Karpas-422 (cell line): ENCODE data around the gene LSAMP. TPM values are rescaled to one million over a fixed set of nuclear protein-coding genes. Genes with fewer than 3 reads are reported as not detected.
A peak's percentile ranks its signal among the peaks of the same experiment; 100 is the strongest.

Experiments
- DNase-seq: peaks from one replicate; pipeline ENCODE4 v3.0.0-alpha.2; 2015
- H2AFZ ChIP-seq: fragments of 200-600 bp; sonication (generic); 2 replicates; pipeline ENCODE4 v1.6.1; 2014; ENCODE audit warnings: antibody characterized with exemption, low read length, mixed read lengths
- H3K27ac ChIP-seq: fragments of 200-600 bp; sonication (generic); 2 replicates; pipeline ENCODE4 v1.5.1; 2014; ENCODE audit warnings: mild to moderate bottlenecking, low read length, moderate library complexity
- H3K27me3 ChIP-seq: fragments of 200-600 bp; sonication (generic); 2 replicates; pipeline ENCODE4 v1.6.1; 2014; ENCODE audit warnings: low read length, mixed read lengths
- H3K36me3 ChIP-seq: fragments of 200-600 bp; sonication (generic); 2 replicates; pipeline ENCODE4 v1.6.1; 2014; ENCODE audit warnings: low read length, mixed read lengths; ENCODE audit not compliant: insufficient read depth
- H3K4me1 ChIP-seq: fragments of 200-600 bp; sonication (generic); 2 replicates; pipeline ENCODE4 v1.6.1; 2014; ENCODE audit warnings: mild to moderate bottlenecking, low read length, mixed read lengths
- H3K4me2 ChIP-seq: fragments of 200-600 bp; sonication (generic); 2 replicates; pipeline ENCODE4 v1.6.1; 2014; ENCODE audit warnings: low read length, low read depth, mild to moderate bottlenecking; ENCODE audit not compliant: poor library complexity, severe bottlenecking
- H3K4me3 ChIP-seq: fragments of 200-600 bp; sonication (generic); 2 replicates; pipeline ENCODE4 v1.5.1; 2014; ENCODE audit warnings: mild to moderate bottlenecking, antibody characterized with exemption, low read length, mixed read lengths
- H3K79me2 ChIP-seq: fragments of 200-600 bp; sonication (generic); 2 replicates; pipeline ENCODE4 v1.6.1; 2014; ENCODE audit warnings: mild to moderate bottlenecking, low read length, mixed read lengths
- H3K9ac ChIP-seq: fragments of 200-600 bp; sonication (generic); 2 replicates; pipeline ENCODE4 v1.6.0; 2014; ENCODE audit warnings: low read length
- H3K9me2 ChIP-seq: fragments of 200-600 bp; sonication (generic), shearing (Covaris generic); replicated peaks from 2 replicates; pipeline ENCODE4 v1.6.0; 2014; ENCODE audit warnings: mild to moderate bottlenecking, low read length, moderate library complexity; ENCODE audit not compliant: insufficient read depth
- H3K9me3 ChIP-seq: fragments of 300-700, 200-600 bp; sonication (generic); 2 replicates; pipeline ENCODE4 v1.6.1; 2014; ENCODE audit warnings: low read length, mixed read lengths
- H4K20me1 ChIP-seq: fragments of 200-600 bp; sonication (generic); 2 replicates; pipeline ENCODE4 v1.6.1; 2014; ENCODE audit warnings: mild to moderate bottlenecking, antibody characterized with exemption, low read length, low read depth; ENCODE audit not compliant: insufficient read depth
- total RNA-seq: library from RNA; depleted of rRNA; stranded (reverse); fragments of >200 nt; shearing (Covaris generic); gene quantifications from 2 replicates; pipeline ENCODE4 v1.2.3, GENCODE V29; 2014; ENCODE audit warnings: low replicate concordance

LSAMP gene
- total RNA-seq, 1 experiment from 2014 or later: not detected

DNA sequence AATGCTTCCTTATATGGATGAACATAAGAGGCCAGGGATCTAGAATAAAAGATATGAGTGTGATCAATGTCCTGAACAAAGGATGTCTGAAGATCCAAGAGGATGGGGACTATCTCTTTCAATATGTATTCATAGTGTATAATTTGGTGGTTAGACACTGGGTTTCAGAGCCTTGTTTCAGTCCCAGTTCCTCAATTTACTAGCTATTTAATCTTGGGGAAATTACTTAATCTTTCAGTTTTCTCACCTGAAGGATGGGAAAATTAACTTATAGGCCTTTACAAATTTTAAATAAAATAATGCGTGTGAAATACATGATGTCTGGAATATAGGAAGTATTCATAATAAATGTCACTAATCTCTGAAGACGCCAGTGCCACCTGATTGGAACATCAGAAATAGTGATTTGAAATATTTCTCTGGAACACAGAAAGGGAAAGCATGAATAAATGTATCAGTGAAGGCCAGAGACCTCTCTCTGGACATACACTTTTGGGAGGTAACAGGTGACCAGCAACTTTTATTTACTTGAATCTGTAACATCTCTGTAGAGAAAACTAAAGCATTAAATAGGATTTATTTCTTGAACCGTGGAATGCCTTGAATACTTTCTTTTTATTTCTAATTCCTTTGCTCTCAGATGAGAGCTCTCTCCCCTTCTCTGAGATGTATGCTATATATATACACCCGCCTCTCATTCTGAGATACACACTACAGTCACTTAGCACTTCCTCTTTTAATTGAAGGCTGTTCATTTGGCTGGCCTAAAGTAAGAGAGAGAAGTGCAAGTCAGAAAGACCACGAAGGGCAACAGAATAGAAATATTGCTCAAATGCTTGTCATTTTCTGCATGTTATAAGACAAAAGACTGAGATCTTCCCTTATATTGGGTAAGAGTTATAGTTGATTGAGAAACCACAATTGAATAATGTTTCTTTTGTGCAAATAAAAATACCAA, 407.1 kb downstream of the LSAMP start:
- Histone ChIP-seq H3K4me3 (no peak overlapping the region), H3K27ac (no peak overlapping the region), H3K4me1 (peaks cover 7% of the 10 kb centered on the region), H3K79me2 (no peaks in the 10 kb centered on the region), H4K20me1 (no peaks in the 10 kb centered on the region), H3K36me3 (no peaks in the 10 kb centered on the region), H2AFZ (no peak overlapping the region), H3K27me3 (no peaks in the 10 kb centered on the region), H3K9me3 (no peaks in the 10 kb centered on the region), H3K9ac (no peak overlapping the region), H3K4me2 (no peak overlapping the region), H3K9me2 (no peaks in the 10 kb centered on the region)
- DNase-seq: peak; percentile 65

GRCh38 chr3:116035429-116035828, 409.9 kb downstream of the LSAMP start:
- Histone ChIP-seq H3K4me2 (no peak overlapping the region), H3K9me2 (no peaks in the 10 kb centered on the region), H3K27ac (no peak overlapping the region), H3K36me3 (no peaks in the 10 kb centered on the region), H3K4me3 (no peak overlapping the region), H3K4me1 (peaks cover 7% of the 10 kb centered on the region), H3K9ac (no peak overlapping the region), H2AFZ (no peak overlapping the region), H3K9me3 (no peaks in the 10 kb centered on the region), H3K79me2 (no peaks in the 10 kb centered on the region), H3K27me3 (no peaks in the 10 kb centered on the region), H4K20me1 (no peaks in the 10 kb centered on the region)
- DNase-seq: no peak

DNA sequence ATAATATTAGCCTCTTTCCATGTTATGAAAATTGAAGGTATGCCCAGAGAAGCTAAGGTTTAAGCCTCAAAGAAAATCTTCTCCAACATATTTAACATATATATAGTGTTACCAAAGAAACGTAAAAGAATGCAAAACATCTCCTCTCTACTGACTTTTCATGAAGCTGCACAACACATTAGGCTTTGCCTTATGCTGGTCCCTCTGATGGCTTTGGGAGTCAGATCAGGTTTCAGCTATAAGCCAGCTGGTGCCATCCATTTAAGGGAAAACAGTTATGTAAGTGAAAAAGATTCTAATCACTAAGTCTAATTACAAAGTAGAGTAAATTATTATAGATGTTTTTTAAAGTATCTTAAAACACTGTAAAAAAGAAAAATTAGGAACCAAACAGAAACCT, 410.5 kb downstream of the LSAMP start:
- no peak overlapping the region for H3K4me2 ChIP-seq
- H4K20me1 ChIP-seq: no peaks in the 10 kb centered on the region
- no peak overlapping the region for H2AFZ ChIP-seq

DNA sequence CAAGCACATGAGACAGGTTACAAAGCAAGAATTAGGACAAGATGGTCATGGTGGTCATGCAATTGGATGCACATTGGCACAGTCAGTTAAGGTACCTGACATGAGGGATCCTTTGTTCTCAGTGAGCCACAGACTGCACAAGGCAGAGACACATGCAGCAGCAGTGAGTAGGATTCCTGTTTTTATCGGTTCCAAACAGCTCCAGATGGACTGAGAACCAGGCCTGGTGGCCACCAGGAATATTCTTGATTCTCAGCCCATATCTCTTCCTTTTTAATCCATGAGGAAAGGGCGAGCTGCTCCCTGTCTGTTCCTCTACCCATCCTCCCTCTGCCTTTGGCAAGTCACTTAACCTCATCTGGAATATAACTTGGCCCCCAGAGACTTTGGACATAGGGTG, 411.2 kb downstream of the LSAMP start:
- no peak overlapping the region for H2AFZ ChIP-seq
- H3K9me3 ChIP-seq: no peaks in the 10 kb centered on the region
- no peak overlapping the region for H3K9ac ChIP-seq
- H3K79me2 ChIP-seq: no peaks in the 10 kb centered on the region
- no peaks in the 10 kb centered on the region for H3K9me2 ChIP-seq
- H3K36me3 ChIP-seq: no peaks in the 10 kb centered on the region
- no peaks in the 10 kb centered on the region for H3K27me3 ChIP-seq
- no peak overlapping the region for H3K27ac ChIP-seq
- H4K20me1 ChIP-seq: no peaks in the 10 kb centered on the region
- DNase-seq: no peak
- H3K4me3 ChIP-seq: no peak overlapping the region
- H3K4me1 ChIP-seq: peaks cover 7% of the 10 kb centered on the region
- no peak overlapping the region for H3K4me2 ChIP-seq

More for the DNA sequence above, 410.5 kb downstream of the LSAMP start:
- Histone ChIP-seq H3K9me3 (no peaks in the 10 kb centered on the region), H3K27me3 (no peaks in the 10 kb centered on the region), H3K27ac (no peak overlapping the region), H3K9me2 (no peaks in the 10 kb centered on the region), H3K4me3 (no peak overlapping the region), H3K36me3 (no peaks in the 10 kb centered on the region), H3K9ac (no peak overlapping the region), H3K4me1 (peaks cover 7% of the 10 kb centered on the region), H3K79me2 (no peaks in the 10 kb centered on the region)
- no peak for DNase-seq

DNA sequence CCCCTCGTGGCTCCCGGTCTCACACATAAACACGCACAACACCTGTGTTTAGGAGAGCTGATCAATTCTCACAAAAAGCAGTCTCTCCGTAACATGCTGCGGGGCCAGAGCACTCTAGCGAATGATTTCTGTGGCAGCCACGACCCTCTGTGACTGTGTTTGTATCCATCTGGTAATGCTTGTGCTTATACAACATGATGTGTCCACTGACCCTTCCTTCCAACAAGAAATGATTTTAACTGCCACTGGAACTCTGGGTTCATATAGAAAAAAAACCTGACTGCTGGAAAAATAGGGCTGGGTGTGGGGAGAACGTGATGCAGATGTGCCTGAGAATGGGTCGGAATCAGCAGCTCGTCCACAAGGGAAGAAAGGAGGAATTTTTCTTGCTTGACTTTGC, 411.8 kb downstream of the LSAMP start:
- Histone ChIP-seq H3K4me2 (no peak overlapping the region), H3K9ac (no peak overlapping the region), H2AFZ (no peak overlapping the region), H3K27ac (no peak overlapping the region), H3K79me2 (no peaks in the 10 kb centered on the region), H3K9me3 (no peaks in the 10 kb centered on the region), H3K9me2 (no peaks in the 10 kb centered on the region), H3K27me3 (no peaks in the 10 kb centered on the region), H3K36me3 (no peaks in the 10 kb centered on the region), H3K4me3 (no peak overlapping the region), H3K4me1 (peaks cover 4% of the 10 kb centered on the region), H4K20me1 (no peaks in the 10 kb centered on the region)
- DNase-seq: no peak

DNA sequence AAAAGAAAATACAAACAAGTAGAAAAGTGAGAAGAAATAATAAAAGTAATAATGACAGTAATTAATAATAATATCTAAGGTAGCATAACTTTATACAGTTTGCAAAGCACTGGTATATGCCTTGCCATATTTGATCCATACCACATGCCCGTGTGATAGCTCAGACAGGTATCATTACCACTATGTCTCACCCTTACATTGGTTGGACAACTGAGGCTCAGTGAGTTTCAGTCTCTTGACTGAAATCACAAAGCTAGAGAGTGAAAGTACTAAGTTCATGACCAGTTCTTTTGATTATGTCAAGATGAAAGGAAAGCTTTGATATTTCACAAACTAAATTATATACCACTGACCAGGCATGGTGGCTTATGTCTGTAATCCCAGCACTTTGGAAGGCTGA, 413.1 kb downstream of the LSAMP start:
- Histone ChIP-seq H3K36me3 (no peaks in the 10 kb centered on the region), H3K79me2 (no peaks in the 10 kb centered on the region), H4K20me1 (no peaks in the 10 kb centered on the region), H3K4me3 (no peak overlapping the region), H3K27ac (no peak overlapping the region), H3K9ac (no peak overlapping the region), H3K4me2 (no peak overlapping the region), H3K9me2 (no peaks in the 10 kb centered on the region), H2AFZ (no peak overlapping the region), H3K4me1 (no peaks in the 10 kb centered on the region), H3K27me3 (no peaks in the 10 kb centered on the region), H3K9me3 (no peaks in the 10 kb centered on the region)
- no peak for DNase-seq

- no peak overlapping the region for H3K9ac ChIP-seq
- no peak overlapping the region for H3K4me3 ChIP-seq
Observed at GRCh38 chr3:116030131-116030850, 415.0 kb downstream of the LSAMP start.

GRCh38 chr3:116029266-116029665, 416.0 kb downstream of the LSAMP start:
- no peaks in the 10 kb centered on the region for H3K9me2 ChIP-seq
- H4K20me1 ChIP-seq: no peaks in the 10 kb centered on the region
- H3K4me2 ChIP-seq: no peak overlapping the region
- H3K27ac ChIP-seq: no peak overlapping the region
- no peaks in the 10 kb centered on the region for H3K27me3 ChIP-seq
- no peak overlapping the region for H3K9ac ChIP-seq
- H3K4me3 ChIP-seq: no peak overlapping the region
- no peak for DNase-seq
- H2AFZ ChIP-seq: no peak overlapping the region
- no peaks in the 10 kb centered on the region for H3K9me3 ChIP-seq
- no peaks in the 10 kb centered on the region for H3K4me1 ChIP-seq
- no peaks in the 10 kb centered on the region for H3K36me3 ChIP-seq
- no peaks in the 10 kb centered on the region for H3K79me2 ChIP-seq

More at GRCh38 chr3:116030131-116030850, 415.0 kb downstream of the LSAMP start:
- Histone ChIP-seq H4K20me1 (no peaks in the 10 kb centered on the region), H3K36me3 (no peaks in the 10 kb centered on the region), H3K9me2 (no peaks in the 10 kb centered on the region), H3K27me3 (no peaks in the 10 kb centered on the region), H3K27ac (no peak overlapping the region), H2AFZ (no peak overlapping the region), H3K4me2 (no peak overlapping the region), H3K79me2 (no peaks in the 10 kb centered on the region), H3K4me1 (no peaks in the 10 kb centered on the region), H3K9me3 (no peaks in the 10 kb centered on the region)
- DNase-seq: no peak
